SJCRH30 (cell line): ENCODE results near the gene UGT1A5. TPM values are rescaled to one million over a fixed set of nuclear protein-coding genes. Genes with fewer than 3 reads are reported as not detected.

Source experiments
- DNase-seq, 2 experiments: peaks; one replicate each; pipeline ENCODE4 v3.0.0-alpha.2; 2015 to 2020
- H3K27ac ChIP-seq: fragments of 250-450 bp; sonication (Bioruptor Pico); 2 replicates; pipeline ENCODE4 v1.5.1; 2020; ENCODE audit warnings: mild to moderate bottlenecking, moderate library complexity
- H3K27me3 ChIP-seq: fragments of 250-450 bp; sonication (Bioruptor Pico); 2 replicates; pipeline ENCODE4 v1.5.1; 2020; ENCODE audit warnings: mild to moderate bottlenecking, moderate library complexity
- H3K36me3 ChIP-seq: fragments of 250-450 bp; sonication (Bioruptor Pico); 2 replicates; pipeline ENCODE4 v1.5.1; 2020; ENCODE audit warnings: mild to moderate bottlenecking, moderate library complexity
- H3K4me1 ChIP-seq: fragments of 250-450 bp; sonication (Bioruptor Pico); 2 replicates; pipeline ENCODE4 v1.5.1; 2020; ENCODE audit warnings: mild to moderate bottlenecking, moderate library complexity
- H3K4me3 ChIP-seq: fragments of 250-450 bp; sonication (Bioruptor Pico); 2 replicates; pipeline ENCODE4 v1.5.1; 2020; ENCODE audit warnings: mild to moderate bottlenecking, moderate library complexity
- H3K9me3 ChIP-seq: fragments of 250-450 bp; sonication (Bioruptor Pico); replicated peaks from 2 replicates; pipeline ENCODE4 v1.5.1; 2020; ENCODE audit warnings: mild to moderate bottlenecking, moderate library complexity
- total RNA-seq: library from RNA; depleted of rRNA; stranded (reverse); fragments of >200 nt; shearing (Covaris generic); gene quantifications from 2 replicates; pipeline ENCODE4 v1.2.3, GENCODE V29; 2014

Gene UGT1A5
- total RNA-seq, 1 experiment from 2014 or later = not detected

DNA sequence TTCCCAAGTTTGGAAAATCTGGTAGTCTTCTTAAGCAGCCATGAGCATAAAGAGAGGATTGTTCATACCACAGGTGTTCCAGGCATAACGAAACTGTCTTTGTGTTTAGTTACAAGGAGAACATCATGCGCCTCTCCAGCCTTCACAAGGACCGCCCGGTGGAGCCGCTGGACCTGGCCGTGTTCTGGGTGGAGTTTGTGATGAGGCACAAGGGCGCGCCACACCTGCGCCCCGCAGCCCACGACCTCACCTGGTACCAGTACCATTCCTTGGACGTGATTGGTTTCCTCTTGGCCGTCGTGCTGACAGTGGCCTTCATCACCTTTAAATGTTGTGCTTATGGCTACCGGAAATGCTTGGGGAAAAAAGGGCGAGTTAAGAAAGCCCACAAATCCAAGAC, 59.4 kb downstream of the UGT1A5 start:
- Histone ChIP-seq H3K4me1 (no peaks in the 10 kb centered on the region), H3K36me3 (no peaks in the 10 kb centered on the region), H3K27me3 (peaks cover 8% of the 10 kb centered on the region; the same call in 1 of the 2 replicates), H3K9me3 (no peaks in the 10 kb centered on the region), H3K27ac (no peak overlapping the region), H3K4me3 (no peak overlapping the region)
- no peak for DNase-seq

DNA sequence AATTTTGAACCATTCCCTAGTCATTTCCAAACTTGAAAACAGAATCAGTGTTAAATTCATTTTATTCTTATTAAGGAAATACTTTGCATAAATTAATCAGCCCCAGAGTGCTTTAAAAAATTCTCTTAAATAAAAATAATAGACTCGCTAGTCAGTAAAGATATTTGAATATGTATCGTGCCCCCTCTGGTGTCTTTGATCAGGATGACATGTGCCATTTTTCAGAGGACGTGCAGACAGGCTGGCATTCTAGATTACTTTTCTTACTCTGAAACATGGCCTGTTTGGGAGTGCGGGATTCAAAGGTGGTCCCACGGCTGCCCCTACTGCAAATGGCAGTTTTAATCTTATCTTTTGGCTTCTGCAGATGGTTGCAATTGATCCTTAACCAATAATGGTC, 59.9 kb downstream of the UGT1A5 start:
- H3K4me1 ChIP-seq = no peaks in the 10 kb centered on the region
- no peak for DNase-seq
- no peak overlapping the region for H3K4me3 ChIP-seq
- no peaks in the 10 kb centered on the region for H3K36me3 ChIP-seq
- H3K9me3 ChIP-seq = no peaks in the 10 kb centered on the region
- no peak overlapping the region for H3K27ac ChIP-seq
- H3K27me3 ChIP-seq = peaks cover 8% of the 10 kb centered on the region; the same call in 1 of the 2 replicates

DNA sequence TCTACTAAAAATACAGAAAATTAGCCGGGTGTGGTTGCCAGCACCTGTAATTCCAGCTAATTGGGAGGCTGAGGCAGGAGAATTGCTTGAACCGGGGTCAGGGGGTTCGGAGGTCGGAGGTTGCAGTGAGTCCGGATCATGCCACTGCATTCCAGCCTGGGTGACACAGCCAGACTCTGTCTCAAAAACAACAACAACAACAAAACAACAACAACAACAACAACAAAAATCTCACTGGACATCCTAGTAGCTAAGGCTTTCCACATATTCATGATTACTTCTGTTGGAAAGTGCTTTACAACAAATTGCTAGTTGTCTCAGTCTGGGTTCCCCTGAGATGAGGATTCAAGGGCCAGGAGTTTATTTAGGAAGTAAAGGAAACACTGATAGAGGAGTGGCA, 61.1 kb downstream of the UGT1A5 start:
- DNase-seq = no peak
- Histone ChIP-seq H3K36me3 (no peaks in the 10 kb centered on the region), H3K27me3 (peaks cover 8% of the 10 kb centered on the region; the same call in 1 of the 2 replicates)

DNA sequence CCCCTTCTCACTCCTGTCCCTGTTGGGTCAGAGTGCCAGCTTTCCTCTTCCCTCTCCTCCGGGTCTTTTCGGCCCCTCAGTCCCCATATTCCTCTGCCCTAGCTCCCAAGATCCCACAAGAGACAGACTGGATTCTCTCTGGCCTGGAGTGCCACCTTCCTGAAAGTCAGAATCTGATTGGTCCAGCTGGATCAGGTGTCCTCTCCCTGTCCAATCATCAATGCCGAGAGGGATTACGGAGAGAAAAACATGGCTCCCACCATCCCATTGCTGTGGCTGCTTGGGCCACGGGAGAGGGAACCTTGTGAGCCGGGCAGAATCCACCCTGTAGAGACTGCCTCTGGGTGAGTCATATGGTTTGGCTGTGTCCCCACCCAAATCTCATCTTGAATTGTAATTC, 62.7 kb downstream of the UGT1A5 start:
- Histone ChIP-seq H3K9me3 (no peaks in the 10 kb centered on the region), H3K4me1 (no peaks in the 10 kb centered on the region), H3K27me3 (0 out of 2 replicates have a peak, but pooled peaks cover 4% of the 10 kb centered on the region), H3K4me3 (no peak overlapping the region), H3K27ac (no peak overlapping the region), H3K36me3 (no peaks in the 10 kb centered on the region)
- no peak for DNase-seq

More for the DNA sequence above, 61.1 kb downstream of the UGT1A5 start:
- Histone ChIP-seq H3K9me3 (no peaks in the 10 kb centered on the region), H3K27ac (no peak overlapping the region), H3K4me1 (no peaks in the 10 kb centered on the region), H3K4me3 (no peak overlapping the region)

DNA sequence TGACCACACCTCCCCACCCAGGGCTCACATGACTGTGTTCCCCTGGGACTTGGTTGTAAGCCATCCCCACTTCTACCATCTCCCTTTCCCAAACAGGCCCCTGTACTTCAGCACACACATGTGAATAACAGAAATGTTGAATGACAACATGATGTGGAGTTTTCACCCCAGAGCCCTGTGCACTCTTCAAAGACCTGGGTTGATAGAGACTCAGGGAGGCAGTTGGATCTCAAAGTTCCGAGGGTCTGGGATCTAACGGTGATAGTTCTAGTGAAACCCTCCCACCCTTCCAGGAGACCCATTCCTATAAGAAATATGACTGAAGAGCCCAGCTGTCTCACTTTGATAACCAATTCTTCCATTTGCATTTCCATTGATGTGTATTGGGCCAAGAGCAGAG, 65.3 kb downstream of the UGT1A5 start, which contains the start of gene MROH2A:
Gene MROH2A (plus strand): TSS at position 301 of the 400 bp plus-strand sequence. CDS start 1,029 bp downstream, outside the sequence.
- Histone ChIP-seq H3K27ac (no peak within 1 kb of the TSS), H3K9me3 (no peaks in the 10 kb centered on the region), H3K4me1 (no peaks in the 10 kb centered on the region), H3K36me3 (no peaks in the 10 kb centered on the region), H3K27me3 (no peaks in the 10 kb centered on the region), H3K4me3 (no peak within 1 kb of the TSS)
- DNase-seq = no peak

DNA sequence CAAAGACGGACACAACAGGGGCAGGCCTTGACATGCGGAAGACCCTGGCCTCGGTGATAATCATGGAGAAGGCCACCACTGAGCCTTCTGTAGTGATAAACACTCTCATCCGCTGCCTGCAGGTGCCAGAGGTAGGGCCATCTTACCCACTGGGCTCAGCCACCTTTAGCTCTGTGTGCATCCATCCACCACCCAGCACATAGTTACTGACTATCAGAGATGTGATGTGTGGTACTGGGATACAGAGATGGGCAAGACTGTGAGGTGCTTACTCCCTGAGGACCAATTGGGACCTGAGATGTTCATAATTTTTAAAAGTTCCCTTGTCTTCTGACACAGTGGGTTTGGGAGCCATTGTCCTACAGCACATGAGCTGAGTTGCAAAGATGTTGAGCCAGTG, 67.0 kb downstream of the UGT1A5 start:
- DNase-seq = no peak
- H3K4me1 ChIP-seq = no peaks in the 10 kb centered on the region
- no peaks in the 10 kb centered on the region for H3K27me3 ChIP-seq
- no peaks in the 10 kb centered on the region for H3K9me3 ChIP-seq
- H3K36me3 ChIP-seq = no peaks in the 10 kb centered on the region
- no peak overlapping the region for H3K4me3 ChIP-seq
- no peak overlapping the region for H3K27ac ChIP-seq

DNA sequence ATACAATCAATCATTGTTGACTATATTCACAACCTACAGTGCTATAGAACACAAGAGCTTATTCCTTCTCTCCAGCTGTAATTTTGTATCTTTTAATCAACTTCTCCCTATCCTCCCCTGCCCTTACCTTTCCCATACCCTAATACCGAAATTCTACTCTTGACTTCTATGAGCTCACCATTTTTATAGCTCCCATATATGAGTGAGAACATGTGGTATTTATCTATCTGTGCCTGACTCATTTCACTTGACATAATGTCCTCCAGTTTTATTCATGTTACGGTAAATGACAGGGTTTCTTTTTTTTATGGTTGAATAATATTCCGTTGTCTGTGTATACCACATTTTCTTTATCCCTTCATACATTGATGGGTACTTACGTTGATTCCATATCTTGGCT, 68.1 kb downstream of the UGT1A5 start:
- H3K9me3 ChIP-seq = no peaks in the 10 kb centered on the region
- H3K4me3 ChIP-seq = no peak overlapping the region
- DNase-seq = no peak
- no peaks in the 10 kb centered on the region for H3K27me3 ChIP-seq
- no peaks in the 10 kb centered on the region for H3K4me1 ChIP-seq
- no peaks in the 10 kb centered on the region for H3K36me3 ChIP-seq
- H3K27ac ChIP-seq = no peak overlapping the region

DNA sequence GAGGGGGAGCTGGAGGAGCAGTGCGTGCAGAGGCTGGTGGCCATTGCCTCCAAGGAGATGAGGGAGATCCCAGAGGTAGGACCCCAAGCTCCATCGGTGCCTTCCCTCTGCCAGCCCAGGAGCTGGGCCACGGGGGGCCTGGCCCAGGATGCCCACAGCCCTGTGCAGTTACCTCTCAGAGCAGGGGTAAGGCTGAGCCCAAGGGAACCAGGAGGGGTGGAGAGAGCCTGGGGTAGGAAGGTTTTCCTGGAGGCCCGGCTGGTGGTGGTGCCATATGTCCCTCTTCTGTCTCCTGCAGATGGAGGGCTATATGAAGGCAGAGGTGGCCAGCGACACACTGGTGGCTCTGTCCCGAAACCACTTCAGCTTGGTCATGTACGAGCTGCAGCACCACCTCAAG, 76.8 kb downstream of the UGT1A5 start:
- Histone ChIP-seq H3K9me3 (no peaks in the 10 kb centered on the region), H3K27me3 (no peaks in the 10 kb centered on the region), H3K4me3 (no peak overlapping the region), H3K27ac (no peak overlapping the region), H3K4me1 (no peaks in the 10 kb centered on the region), H3K36me3 (no peaks in the 10 kb centered on the region)
- DNase-seq = no peak

DNA sequence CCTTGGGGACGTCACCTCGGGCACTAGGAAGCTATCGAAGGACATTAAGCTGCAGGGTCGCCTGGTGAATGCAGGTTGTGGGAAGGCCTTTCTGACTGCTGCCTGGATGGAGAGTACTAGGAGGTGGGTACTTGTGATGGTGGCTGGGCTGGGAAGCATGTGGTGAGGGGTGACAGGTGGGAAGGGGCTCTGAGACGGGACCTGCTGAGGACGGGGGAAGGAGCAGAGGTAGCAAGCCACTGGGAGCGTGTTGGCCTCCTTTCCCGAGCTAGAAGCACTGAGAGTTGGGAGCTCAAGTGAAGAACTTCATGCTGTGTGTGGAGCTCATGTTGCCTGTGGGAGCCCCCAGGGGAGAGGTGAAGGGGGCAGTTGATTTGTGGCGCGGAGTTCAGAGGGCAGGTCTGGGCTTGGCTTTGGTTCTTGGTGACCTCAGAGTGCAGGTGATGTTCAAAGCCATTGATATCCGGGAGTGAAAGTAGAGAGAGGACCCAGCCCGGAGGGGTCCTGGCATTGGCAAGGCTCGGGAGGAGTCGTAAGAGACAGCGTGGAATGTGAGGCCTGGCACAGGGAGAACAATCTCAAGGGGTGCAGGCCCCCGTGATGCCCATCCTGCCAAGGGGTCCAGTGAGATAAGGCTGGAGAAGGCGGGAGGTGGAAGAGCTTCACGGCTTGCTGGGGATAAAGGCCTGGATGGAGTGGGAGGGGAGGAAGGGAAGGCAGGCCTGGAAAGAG, 78.6 kb downstream of the UGT1A5 start:
- Histone ChIP-seq H3K36me3 (no peaks in the 10 kb centered on the region), H3K4me3 (no peak overlapping the region), H3K27ac (no peak overlapping the region), H3K9me3 (no peaks in the 10 kb centered on the region), H3K4me1 (no peaks in the 10 kb centered on the region), H3K27me3 (no peaks in the 10 kb centered on the region)
- DNase-seq = no peak

DNA sequence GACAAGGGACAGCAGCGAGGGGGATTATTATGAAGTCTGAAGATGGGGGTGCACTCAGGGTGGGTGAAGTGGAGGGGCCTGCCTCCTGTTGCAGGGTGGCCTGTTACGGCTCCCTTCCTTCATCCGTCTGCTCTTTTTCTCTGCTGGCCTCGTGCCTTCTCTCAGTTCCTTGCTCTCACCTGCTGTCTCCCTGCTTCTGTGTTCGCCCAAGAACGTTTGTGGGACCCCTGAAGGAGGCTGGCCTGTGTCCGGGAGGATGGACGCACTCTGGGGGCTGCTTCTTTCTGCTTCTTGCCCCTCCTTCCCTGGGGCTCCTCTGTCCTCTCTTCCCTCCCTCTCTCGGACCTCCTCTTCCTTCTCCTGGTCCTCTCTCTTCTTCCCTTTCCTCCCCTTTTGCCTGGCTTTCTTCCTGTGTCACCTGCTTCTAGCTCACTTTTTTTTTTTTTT, 79.2 kb downstream of the UGT1A5 start:
- no peak overlapping the region for H3K4me3 ChIP-seq
- no peak overlapping the region for H3K27ac ChIP-seq
- H3K36me3 ChIP-seq = no peaks in the 10 kb centered on the region
- H3K4me1 ChIP-seq = no peaks in the 10 kb centered on the region
- H3K9me3 ChIP-seq = no peaks in the 10 kb centered on the region
- H3K27me3 ChIP-seq = no peaks in the 10 kb centered on the region
- DNase-seq = no peak

DNA sequence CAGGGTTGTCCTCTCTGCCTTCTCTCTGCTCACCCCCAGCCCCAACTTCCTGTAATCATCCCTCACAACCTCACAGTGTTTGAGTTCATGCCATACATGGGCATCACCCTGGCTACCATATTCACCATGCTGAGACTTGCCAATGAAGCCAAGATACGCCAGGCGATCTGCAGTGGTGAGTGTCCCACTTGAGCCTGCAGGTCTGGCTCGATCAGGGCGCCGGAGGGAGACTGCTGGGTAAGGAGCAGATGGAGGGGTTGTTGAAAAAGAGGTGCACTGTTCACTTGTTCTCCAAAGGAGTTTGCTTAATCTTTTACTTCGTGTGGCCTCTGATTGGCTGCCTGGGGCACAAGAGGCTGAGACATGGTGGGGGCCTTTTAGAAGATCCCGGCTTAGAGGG, 80.0 kb downstream of the UGT1A5 start:
- H3K27ac ChIP-seq = no peak overlapping the region
- H3K27me3 ChIP-seq = no peaks in the 10 kb centered on the region
- no peaks in the 10 kb centered on the region for H3K36me3 ChIP-seq

DNA sequence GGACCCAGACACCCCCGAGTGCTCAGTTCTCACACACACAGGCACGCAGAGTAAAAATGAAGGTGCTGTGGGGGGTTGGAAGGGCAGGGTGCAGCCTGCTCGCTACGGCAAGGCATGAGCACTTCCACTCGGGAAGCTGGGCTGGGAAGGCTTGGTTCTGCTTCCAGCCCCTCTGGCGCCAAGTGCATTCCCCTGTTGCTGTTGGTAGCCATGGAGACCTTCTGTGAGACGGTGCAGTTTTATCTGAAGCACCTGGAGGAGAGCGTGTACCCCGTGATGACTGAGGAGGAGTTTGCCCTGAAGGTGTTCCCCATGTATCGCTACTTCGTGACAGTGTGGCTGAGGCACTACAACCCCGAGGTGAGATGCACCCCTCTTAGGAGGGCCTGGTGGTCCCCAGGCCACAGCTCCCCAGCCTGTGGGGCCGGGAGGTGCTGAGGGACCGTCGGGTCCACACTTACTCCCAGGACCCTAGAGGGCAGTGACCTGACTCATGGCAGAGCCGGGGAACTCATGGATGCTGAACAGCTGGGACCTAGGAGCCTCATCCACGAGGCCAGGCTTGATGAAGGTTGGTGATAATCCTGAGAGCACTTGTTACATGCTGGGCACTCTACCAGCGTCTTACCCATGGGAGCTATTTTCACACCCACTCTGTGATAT, 80.9 kb downstream of the UGT1A5 start:
- no peaks in the 10 kb centered on the region for H3K36me3 ChIP-seq

More for the DNA sequence above, 80.0 kb downstream of the UGT1A5 start:
- Histone ChIP-seq H3K9me3 (no peaks in the 10 kb centered on the region), H3K4me3 (no peak overlapping the region), H3K4me1 (no peaks in the 10 kb centered on the region)
- DNase-seq = no peak

DNA sequence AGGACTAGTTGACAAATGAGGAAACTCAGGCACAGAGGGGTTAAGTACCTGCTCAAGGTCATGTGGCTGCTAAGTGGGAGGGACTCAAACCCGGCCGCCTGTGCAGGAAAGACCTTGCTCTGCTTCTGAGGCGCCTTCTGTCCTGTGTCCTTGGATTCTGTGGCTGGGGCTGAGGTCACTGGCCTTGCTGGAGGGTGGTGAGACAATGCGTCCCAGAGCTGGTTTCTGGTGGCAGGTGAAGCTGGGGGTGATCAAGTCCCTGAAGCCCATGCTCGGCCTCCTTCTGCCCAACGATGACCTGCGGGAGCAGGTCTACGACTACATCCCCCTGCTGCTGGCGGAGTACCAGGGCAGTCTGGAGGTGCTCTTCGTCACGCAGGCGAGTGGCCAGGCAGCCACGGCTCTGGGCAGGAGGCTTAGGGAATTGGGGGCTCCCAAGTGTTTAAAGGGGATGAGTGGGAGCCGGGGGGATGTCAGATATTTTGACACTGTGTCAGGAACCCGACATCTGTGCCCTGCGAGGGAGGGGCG, 81.5 kb downstream of the UGT1A5 start:
- Histone ChIP-seq H3K36me3 (no peaks in the 10 kb centered on the region), H3K27ac (no peak overlapping the region), H3K4me3 (no peak overlapping the region), H3K4me1 (no peaks in the 10 kb centered on the region), H3K9me3 (no peaks in the 10 kb centered on the region), H3K27me3 (no peaks in the 10 kb centered on the region; the same call in 1 of the 2 replicates)
- DNase-seq = no peak

More for the DNA sequence above, 80.9 kb downstream of the UGT1A5 start:
- no peak overlapping the region for H3K4me3 ChIP-seq
- H3K9me3 ChIP-seq = no peaks in the 10 kb centered on the region
- DNase-seq = no peak
- no peaks in the 10 kb centered on the region for H3K4me1 ChIP-seq
- no peaks in the 10 kb centered on the region; the same call in 1 of the 2 replicates for H3K27me3 ChIP-seq
- no peak overlapping the region for H3K27ac ChIP-seq

DNA sequence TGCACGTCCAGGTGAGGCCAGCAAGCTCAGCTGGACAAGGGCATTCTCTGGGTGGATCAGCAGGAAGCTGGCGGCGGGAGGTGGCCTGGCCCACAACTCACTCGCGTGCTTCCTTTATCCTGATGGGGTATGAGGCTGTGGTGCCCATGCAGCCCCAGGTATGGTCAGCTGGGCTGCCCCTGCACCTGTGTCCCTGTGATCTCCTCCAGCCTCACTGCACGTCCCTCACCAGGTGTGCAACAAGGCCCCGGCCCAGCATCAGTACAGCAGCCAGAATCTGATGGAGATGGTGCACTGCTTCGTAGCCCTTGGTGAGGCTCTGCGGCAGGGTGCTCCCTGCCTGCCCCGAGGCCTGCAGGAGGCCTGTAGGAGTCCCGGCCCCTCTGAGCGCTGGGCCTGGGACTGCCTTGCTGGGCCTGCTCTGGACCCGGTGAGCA, 83.0 kb downstream of the UGT1A5 start:
- DNase-seq = no peak
- Histone ChIP-seq H3K4me3 (no peak overlapping the region), H3K27ac (no peak overlapping the region), H3K9me3 (no peaks in the 10 kb centered on the region; the same call in 1 of the 2 replicates), H3K36me3 (no peaks in the 10 kb centered on the region), H3K27me3 (no peaks in the 10 kb centered on the region; the same call in 1 of the 2 replicates), H3K4me1 (no peaks in the 10 kb centered on the region)

DNA sequence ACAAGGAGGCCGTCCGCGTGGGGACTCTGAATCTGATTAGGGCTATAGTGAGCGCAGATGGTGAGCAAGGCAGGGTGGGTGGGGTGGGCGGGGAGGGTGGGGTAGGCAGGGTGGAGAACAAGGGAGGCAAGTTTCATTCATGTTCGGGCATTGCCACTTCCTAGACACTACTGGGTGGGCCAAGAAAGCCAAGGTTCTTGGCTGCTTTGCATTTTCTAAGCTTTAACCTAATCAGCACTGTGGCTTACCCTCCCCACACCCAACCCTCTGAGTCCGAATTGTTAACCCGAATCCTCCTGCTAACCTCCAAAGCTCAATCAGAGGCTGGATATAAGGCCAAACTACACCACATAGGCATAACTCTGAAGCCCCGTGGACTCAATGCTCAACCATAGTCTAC, 83.5 kb downstream of the UGT1A5 start:
- Histone ChIP-seq H3K27ac (no peak overlapping the region), H3K36me3 (no peaks in the 10 kb centered on the region), H3K4me3 (no peak overlapping the region), H3K4me1 (no peaks in the 10 kb centered on the region), H3K9me3 (no peaks in the 10 kb centered on the region; the same call in 1 of the 2 replicates), H3K27me3 (no peaks in the 10 kb centered on the region; the same call in 1 of the 2 replicates)
- no peak for DNase-seq
